HepG2 (cell line): ENCODE measurements around the gene LENG1. TPM values are rescaled to one million over a fixed set of nuclear protein-coding genes. Genes with fewer than 3 reads are reported as not detected.
"Not testable (repeated sequence)": the region's sequence is repeated elsewhere in the genome, so short reads cannot be mapped to it uniquely, and the experiment has no call there.

Source experiments
- ATAC-seq: fragments of 200-7000 bp; cut with Tn5 transposase; 3 replicates; pipeline ENCODE4 v1.9.1; 2020; ENCODE audit warnings: mild to moderate bottlenecking, moderate library complexity
- BruUV-seq: library from RNA; stranded (reverse); fragments of 400-500 nt; replicated peaks from 2 replicates; lab custom pipeline; 2021; lab: Mats Ljungman, UMichigan
- CTCF ChIA-PET: fragments of 300-600 bp; formaldehyde crosslinking; extraction: SDS; loops from one replicate; lab custom pipeline; 2021; ENCODE audit warnings: low total read pairs, inconsistent platforms, low intra/inter-chr PET ratio; lab: Yijun Ruan, JAX
- POLR2A ChIA-PET: fragments of 350-600 bp; sonication (Branson Sonifier 250); formaldehyde crosslinking; loops from one replicate; lab custom pipeline; 2020; ENCODE audit warnings: antibody characterized with exemption, inconsistent platforms; lab: Yijun Ruan, JAX
- DNase-seq: peaks from one replicate; pipeline ENCODE4 v3.0.0-alpha.2; 2015; ENCODE audit warnings: low spot score
- FAIRE-seq: peaks from 3 replicates; lab custom pipeline; 2011; peaks lifted over from hg19 to GRCh38; lab: Jason Lieb, UNC
- H2AFZ ChIP-seq: one replicate; pipeline ENCODE4 v1.6.1; 2011; ENCODE audit warnings: low read length, inconsistent platforms
- H3K27ac ChIP-seq: fragments of 300-600 bp; 3 replicates; pipeline ENCODE4 v1.8.0; 2011; ENCODE audit warnings: mixed run types, mild to moderate bottlenecking, mixed read lengths, low read length, inconsistent platforms; ENCODE audit not compliant: insufficient read depth; ENCODE audit errors: extremely low read length
- H3K27me3 ChIP-seq, 2 experiments: fragments of 200-600 bp in 1 of 2; 2 replicates in 1 of 2; 3 replicates in 1 of 2; pipeline versions ENCODE4 v1.6.0 to v1.8.0; 2011; ENCODE audit warnings: low read length in 2 of 2, mild to moderate bottlenecking in 2 of 2, moderate library complexity in 2 of 2, inconsistent platforms in 1 of 2; ENCODE audit not compliant: insufficient read depth in 2 of 2, control insufficient read depth in 1 of 2
- H3K36me3 ChIP-seq, 2 experiments: fragments of 200-600 bp in 1 of 2; replicated peaks in 1 of 2; 2 replicates in 1 of 2; 3 replicates in 1 of 2; pipeline versions ENCODE4 v1.5.1 to v1.8.0; 2011; ENCODE audit warnings: low read length in 2 of 2, inconsistent platforms in 1 of 2; ENCODE audit not compliant: insufficient read depth in 2 of 2, control insufficient read depth in 1 of 2
- H3K4me1 ChIP-seq: 2 replicates; pipeline ENCODE4 v1.5.1; 2012; ENCODE audit warnings: low read length, inconsistent platforms; ENCODE audit not compliant: insufficient read depth
- H3K4me2 ChIP-seq: 2 replicates; pipeline ENCODE4 v1.6.0; 2011; ENCODE audit warnings: low read depth, low read length, inconsistent platforms
- H3K4me3 ChIP-seq, 3 experiments: fragments of 200-600 bp in 1 of 3; sonication (generic), shearing (Covaris generic) in 1 of 3; replicated peaks in 1 of 3; 2 replicates each; pipeline ENCODE4 v1.5.1; 2011 to 2016; ENCODE audit warnings: low read length in 3 of 3, inconsistent platforms in 2 of 3, low read depth in 2 of 3, mild to moderate bottlenecking in 2 of 3, control low read depth in 1 of 3, mixed read lengths in 1 of 3; ENCODE audit not compliant: insufficient read depth in 1 of 3
- H3K79me2 ChIP-seq: one replicate; pipeline ENCODE4 v1.6.1; 2011; ENCODE audit warnings: low read length, inconsistent platforms; ENCODE audit not compliant: insufficient read depth
- H3K9ac ChIP-seq: 2 replicates; pipeline ENCODE4 v1.6.0; 2011; ENCODE audit warnings: mild to moderate bottlenecking, low read depth, low read length, inconsistent platforms; ENCODE audit not compliant: insufficient read depth
- H3K9me3 ChIP-seq: 2 replicates; pipeline ENCODE4 v1.5.1; 2012; ENCODE audit warnings: mild to moderate bottlenecking, low read length
- H4K20me1 ChIP-seq: 2 replicates; pipeline ENCODE4 v1.6.0; 2011; ENCODE audit warnings: inconsistent platforms, mild to moderate bottlenecking, low read length, moderate library complexity; ENCODE audit not compliant: insufficient read depth
- ZSCAN22 ChIP-seq: sonication (generic); formaldehyde crosslinking; IDR thresholded peaks from 2 replicates; pipeline ENCODE4 v1.4.0; 2020; ENCODE audit warnings: mild to moderate bottlenecking, missing genetic modification reagents
- WGBS: methylation state at CpG from one replicate; pipeline ENCODE4 v1.1.6; 2017; ENCODE audit warnings: low lambda C conversion rate; 5-methylcytosine and 5-hydroxymethylcytosine counted together
- in situ Hi-C: cut with HindIII; loops from 2 replicates; pipeline ENCODE4 v1.10.0; 2017; ENCODE audit warnings: low pct_unique_long_range_greater_than_20kb; ENCODE audit not compliant: extremely low pct_ligation_motif_present
- intact Hi-C: fragments of 100-400 bp; cut with micrococcal nuclease; formaldehyde crosslinking; loops from one replicate; pipeline ENCODE4 v1.10.0; 2022; ENCODE audit not compliant: unreplicated experiment
- polyA plus RNA-seq, 8 experiments: library from polyadenylated mRNA; depleted of rRNA in 3 of 8; stranded (reverse) in 7 of 8; unstranded in 1 of 8; fragments of >200 nt; fragmentation: Illumina TruSeq in 4 of 8; extraction: Trizol in 4 of 8; gene quantifications; 2 replicates each; pipeline versions ENCODE4 v1.2.1 to v1.2.3, GENCODE V29; 2011 to 2016; ENCODE audit warnings: low read depth in 4 of 8, missing spikeins in 1 of 8, mixed read lengths in 1 of 8; ENCODE audit not compliant: insufficient read depth in 1 of 8
- total RNA-seq, 5 experiments: library from RNA; depleted of rRNA; stranded (reverse); fragments of >200 nt; fragmentation: Illumina TruSeq; extraction: Trizol; gene quantifications; 2 replicates each; pipeline ENCODE4 v1.2.3, GENCODE V29; 2016; ENCODE audit warnings: low read depth in 1 of 5
- TF ChIP-seq, protein P1 (sequence below): sonication (generic); formaldehyde crosslinking; IDR thresholded peaks from 2 replicates; pipeline ENCODE4 v1.4.0; 2020; ENCODE audit warnings: mild to moderate bottlenecking, missing genetic modification reagents
- TF ChIP-seq, protein P2 (sequence below): sonication (generic); formaldehyde crosslinking; IDR thresholded peaks from 2 replicates; pipeline ENCODE4; 2020; ENCODE audit warnings: missing genetic modification reagents, mild to moderate bottlenecking, borderline replicate concordance

The LENG1 gene
- total and polyA plus RNA-seq, 2 of the 13 experiments (the other 11 are each of a cell fraction or from before 2014, with no cell fraction given) = 1.8 to 3.8 TPM

DNA sequence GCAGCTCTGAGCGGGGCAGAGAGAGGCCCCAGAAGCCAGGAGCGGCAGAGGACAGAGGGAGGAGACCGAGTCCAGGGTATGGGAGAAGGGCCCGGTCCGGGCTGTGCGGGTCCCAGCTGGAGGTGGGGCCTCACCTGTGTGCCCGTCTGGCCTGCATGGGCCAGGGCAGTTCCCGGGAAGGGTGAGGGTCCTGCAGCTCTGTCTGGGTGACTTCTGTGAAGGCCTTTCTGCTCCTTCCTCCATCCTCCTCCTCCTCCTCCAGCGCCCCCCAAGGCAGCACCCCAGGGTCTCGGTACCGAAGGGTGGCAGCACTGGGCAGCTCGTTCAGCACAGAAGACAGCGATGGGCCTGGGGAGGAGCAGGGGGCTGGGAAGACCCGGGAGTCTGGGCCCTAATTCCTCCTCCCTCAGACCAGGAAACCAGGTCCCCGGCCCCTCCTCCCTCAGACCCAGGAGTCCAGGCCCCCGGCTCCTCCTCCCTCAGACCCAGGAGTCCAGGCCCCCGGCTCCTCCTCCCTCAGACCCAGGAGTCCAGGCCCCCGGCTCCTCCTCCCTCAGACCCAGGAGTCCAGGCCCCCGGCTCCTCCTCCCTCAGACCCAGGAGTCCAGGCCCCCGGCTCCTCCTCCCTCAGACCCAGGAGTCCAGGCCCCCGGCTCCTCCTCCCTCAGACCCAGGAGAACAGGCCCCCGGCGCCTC lies 12.4 kb upstream of the LENG1 start:
- H3K9ac ChIP-seq, intact Hi-C loops, H3K9me3 ChIP-seq, H3K79me2 ChIP-seq, H3K4me3 ChIP-seq, BruUV-seq, H3K36me3 ChIP-seq, H3K27ac ChIP-seq: not testable (repeated sequence)
- H3K4me1 ChIP-seq = peaks cover 12% of the 10 kb centered on the region; the same call in 1 of the 2 replicates
- POLR2A ChIA-PET = interaction anchor here (1.0 to 1.8 kb wide), 3 partner anchors 18 to 19 kb away, joined by 3 to 11 read pairs (median 3); partner anchors contain the start of genes MBOAT7 and TSEN34
- WGBS = 75% methylated on average over 6 of the region's 23 CpGs
- peak; percentile 67 for TF ChIP-seq ZSCAN22
- TF ChIP-seq, all 625 proteins: peak for 1; not testable (repeated sequence) for 624
- H3K27me3 ChIP-seq, H3K4me2 ChIP-seq, DNase-seq, ATAC-seq, H4K20me1 ChIP-seq, FAIRE-seq, in situ Hi-C loops, H2AFZ ChIP-seq, CTCF ChIA-PET: not testable (repeated sequence)

DNA sequence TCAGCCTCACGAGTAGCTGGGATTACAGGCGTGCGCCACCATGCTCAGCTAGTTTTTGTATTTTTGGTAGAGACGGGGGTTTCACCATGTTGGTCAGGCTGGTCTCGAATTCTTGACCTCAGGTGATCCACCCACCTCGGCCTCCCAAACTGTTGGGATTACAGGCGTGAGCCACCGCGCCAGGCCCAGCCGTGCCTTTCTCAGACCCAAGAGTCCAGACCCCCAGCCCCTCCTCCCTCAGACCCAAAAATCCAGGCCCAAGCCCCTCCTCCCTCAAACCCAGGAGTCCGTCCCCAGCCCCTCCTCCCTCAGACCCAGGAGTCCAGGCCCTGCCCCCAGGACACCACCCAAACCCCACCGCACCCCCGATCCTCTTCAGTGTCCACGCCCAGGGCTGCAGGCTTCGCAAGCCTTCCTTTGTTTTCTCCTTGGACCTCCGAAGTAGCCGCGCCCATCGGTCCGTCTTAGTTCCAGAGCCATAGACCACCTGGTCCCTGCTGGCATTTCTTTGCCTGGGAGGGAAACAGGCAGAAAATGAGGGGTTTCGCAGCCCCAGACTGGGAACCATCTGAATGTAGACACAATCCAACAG lies 9.7 kb upstream of the LENG1 start:
- FAIRE-seq = no peak
- no peaks in the 10 kb centered on the region for H3K36me3 ChIP-seq
- no peaks in the 10 kb centered on the region for H4K20me1 ChIP-seq
- DNase-seq = no peak
- no peak overlapping the region for H3K4me3 ChIP-seq
- no peak overlapping the region for H3K4me2 ChIP-seq
- 88% methylated on average over 16 of the region's 21 CpGs for whole genome bisulfite sequencing
- ChIA-PET POLR2A (interaction anchor here (0.6 kb wide), 1 partner anchor 30 kb away, joined by 3 read pairs; no protein-coding TSS in a partner anchor), CTCF (interaction anchor here (1.1 to 1.4 kb wide), 3 partner anchors 62 to 156 kb away, joined by 3 to 18 read pairs (median 7); no protein-coding TSS in a partner anchor)
- intact Hi-C loops (loop anchor here (2.0 kb wide), 1 partner anchor 62 kb away; no protein-coding TSS in a partner anchor), in situ Hi-C loops (no loop called here)
- TF ChIP-seq, protein P1, sequence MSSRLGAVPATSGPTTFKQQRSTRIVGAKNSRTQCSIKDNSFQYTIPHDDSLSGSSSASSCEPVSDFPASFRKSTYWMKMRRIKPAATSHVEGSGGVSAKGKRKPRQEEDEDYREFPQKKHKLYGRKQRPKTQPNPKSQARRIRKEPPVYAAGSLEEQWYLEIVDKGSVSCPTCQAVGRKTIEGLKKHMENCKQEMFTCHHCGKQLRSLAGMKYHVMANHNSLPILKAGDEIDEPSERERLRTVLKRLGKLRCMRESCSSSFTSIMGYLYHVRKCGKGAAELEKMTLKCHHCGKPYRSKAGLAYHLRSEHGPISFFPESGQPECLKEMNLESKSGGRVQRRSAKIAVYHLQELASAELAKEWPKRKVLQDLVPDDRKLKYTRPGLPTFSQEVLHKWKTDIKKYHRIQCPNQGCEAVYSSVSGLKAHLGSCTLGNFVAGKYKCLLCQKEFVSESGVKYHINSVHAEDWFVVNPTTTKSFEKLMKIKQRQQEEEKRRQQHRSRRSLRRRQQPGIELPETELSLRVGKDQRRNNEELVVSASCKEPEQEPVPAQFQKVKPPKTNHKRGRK (CRISPR knock-in tag) = 0 out of 2 replicates have a peak, but pooled peaks have one; percentile 69
- TF ChIP-seq, protein P2, sequence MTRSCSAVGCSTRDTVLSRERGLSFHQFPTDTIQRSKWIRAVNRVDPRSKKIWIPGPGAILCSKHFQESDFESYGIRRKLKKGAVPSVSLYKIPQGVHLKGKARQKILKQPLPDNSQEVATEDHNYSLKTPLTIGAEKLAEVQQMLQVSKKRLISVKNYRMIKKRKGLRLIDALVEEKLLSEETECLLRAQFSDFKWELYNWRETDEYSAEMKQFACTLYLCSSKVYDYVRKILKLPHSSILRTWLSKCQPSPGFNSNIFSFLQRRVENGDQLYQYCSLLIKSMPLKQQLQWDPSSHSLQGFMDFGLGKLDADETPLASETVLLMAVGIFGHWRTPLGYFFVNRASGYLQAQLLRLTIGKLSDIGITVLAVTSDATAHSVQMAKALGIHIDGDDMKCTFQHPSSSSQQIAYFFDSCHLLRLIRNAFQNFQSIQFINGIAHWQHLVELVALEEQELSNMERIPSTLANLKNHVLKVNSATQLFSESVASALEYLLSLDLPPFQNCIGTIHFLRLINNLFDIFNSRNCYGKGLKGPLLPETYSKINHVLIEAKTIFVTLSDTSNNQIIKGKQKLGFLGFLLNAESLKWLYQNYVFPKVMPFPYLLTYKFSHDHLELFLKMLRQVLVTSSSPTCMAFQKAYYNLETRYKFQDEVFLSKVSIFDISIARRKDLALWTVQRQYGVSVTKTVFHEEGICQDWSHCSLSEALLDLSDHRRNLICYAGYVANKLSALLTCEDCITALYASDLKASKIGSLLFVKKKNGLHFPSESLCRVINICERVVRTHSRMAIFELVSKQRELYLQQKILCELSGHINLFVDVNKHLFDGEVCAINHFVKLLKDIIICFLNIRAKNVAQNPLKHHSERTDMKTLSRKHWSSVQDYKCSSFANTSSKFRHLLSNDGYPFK = no peak
- H3K4me1 ChIP-seq = peaks cover 12% of the 10 kb centered on the region; the same call in 1 of the 2 replicates
- H3K27me3 ChIP-seq = no peaks in the 10 kb centered on the region
- no TSS peak for BruUV-seq
- no peak for ATAC-seq
- H3K27ac ChIP-seq = no peak overlapping the region
- no peaks in the 10 kb centered on the region for H3K79me2 ChIP-seq
- H3K9me3 ChIP-seq = no peaks in the 10 kb centered on the region
- no peak overlapping the region for H2AFZ ChIP-seq
- no peak overlapping the region for H3K9ac ChIP-seq
